ENCODE measurements around the gene STXBP1.

DNA sequence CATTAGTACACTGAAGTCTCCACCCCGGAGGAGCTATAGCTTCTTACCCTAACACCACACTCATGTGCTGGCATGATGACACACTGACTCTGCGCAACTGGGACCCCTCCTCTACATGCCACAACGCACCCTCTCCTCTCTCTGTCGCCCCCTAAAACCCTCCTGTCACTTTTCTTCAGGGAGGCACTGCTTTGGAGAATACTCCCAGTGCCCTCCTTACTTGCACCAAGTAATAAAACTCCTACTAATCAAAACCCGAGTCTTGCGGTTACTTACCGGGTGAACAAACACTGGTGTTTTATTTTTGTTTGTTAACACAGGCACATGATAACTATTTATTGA lies 12.6 kb upstream of the STXBP1 start:
- TF ChIP-seq EZH2 (IDR thresholded peaks at IDR 0.05; ENCODE audit: borderline replicate concordance, low read depth, low read length, poor library complexity, severe bottlenecking), result no peak
- TF ChIP-seq, protein P1, sequence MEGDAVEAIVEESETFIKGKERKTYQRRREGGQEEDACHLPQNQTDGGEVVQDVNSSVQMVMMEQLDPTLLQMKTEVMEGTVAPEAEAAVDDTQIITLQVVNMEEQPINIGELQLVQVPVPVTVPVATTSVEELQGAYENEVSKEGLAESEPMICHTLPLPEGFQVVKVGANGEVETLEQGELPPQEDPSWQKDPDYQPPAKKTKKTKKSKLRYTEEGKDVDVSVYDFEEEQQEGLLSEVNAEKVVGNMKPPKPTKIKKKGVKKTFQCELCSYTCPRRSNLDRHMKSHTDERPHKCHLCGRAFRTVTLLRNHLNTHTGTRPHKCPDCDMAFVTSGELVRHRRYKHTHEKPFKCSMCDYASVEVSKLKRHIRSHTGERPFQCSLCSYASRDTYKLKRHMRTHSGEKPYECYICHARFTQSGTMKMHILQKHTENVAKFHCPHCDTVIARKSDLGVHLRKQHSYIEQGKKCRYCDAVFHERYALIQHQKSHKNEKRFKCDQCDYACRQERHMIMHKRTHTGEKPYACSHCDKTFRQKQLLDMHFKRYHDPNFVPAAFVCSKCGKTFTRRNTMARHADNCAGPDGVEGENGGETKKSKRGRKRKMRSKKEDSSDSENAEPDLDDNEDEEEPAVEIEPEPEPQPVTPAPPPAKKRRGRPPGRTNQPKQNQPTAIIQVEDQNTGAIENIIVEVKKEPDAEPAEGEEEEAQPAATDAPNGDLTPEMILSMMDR (conservative IDR thresholded peaks at IDR 0.05; ENCODE audit: low read depth, low read length), result no peak
